ENCODE data around the gene KRT8.
A peak's percentile ranks its signal among the peaks of the same experiment; 100 is the strongest.

Gene KRT8

GRCh38 chr12:52906191-52906601, 1.3 kb upstream of the KRT8 start:
- DNase-seq (ENCODE audit: low read depth, low spot score): no peak
- POLR2A ChIA-PET: no interaction called here
- CTCF ChIA-PET: interaction anchor here (1.0 to 3.3 kb wide), 4 partner anchors 10 to 74 kb away, joined by 3 to 27 read pairs (median 5); no protein-coding TSS in a partner anchor
- no peak overlapping the region for H3K4me3 ChIP-seq (ENCODE audit: low read depth, low read length)
- no peak for TF ChIP-seq CTCF (IDR thresholded peaks at IDR 0.05; ENCODE audit: insufficient read depth, low read length, missing control alignments)

GRCh38 chr12:52903855-52904508, 894 bp downstream of the KRT8 start:
- POLR2A ChIA-PET: no interaction called here
- TF ChIP-seq CTCF (IDR thresholded peaks at IDR 0.05; ENCODE audit: insufficient read depth, low read length, missing control alignments): no peak
- DNase-seq (ENCODE audit: low read depth, low spot score): no peak
- CTCF ChIA-PET: interaction anchor here (0.7 to 3.3 kb wide), 4 partner anchors 19 to 747 kb away, joined by 3 to 27 read pairs (median 6); no protein-coding TSS in a partner anchor
- no peak overlapping the region for H3K4me3 ChIP-seq (ENCODE audit: low read depth, low read length)

- DNase-seq (ENCODE audit: low read depth, low spot score): no peak
- peak overlapping the region; percentile 30 for H3K4me3 ChIP-seq (ENCODE audit: low read depth, low read length)
- CTCF ChIA-PET: interaction anchor here (1.6 to 11.7 kb wide), 5 partner anchors 16 to 747 kb away, joined by 3 to 194 read pairs (median 27); no protein-coding TSS in a partner anchor
- no peak for TF ChIP-seq CTCF (IDR thresholded peaks at IDR 0.05; ENCODE audit: insufficient read depth, low read length, missing control alignments)
- POLR2A ChIA-PET: no interaction called here
Measured at GRCh38 chr12:52903285-52903854, 1.5 kb downstream of the KRT8 start.

GRCh38 chr12:52901715-52902541, 2.9 kb downstream of the KRT8 start:
- POLR2A ChIA-PET: no interaction called here
- CTCF ChIA-PET: interaction anchor here (1.6 to 11.7 kb wide), 4 partner anchors 15 to 745 kb away, joined by 3 to 194 read pairs (median 34); no protein-coding TSS in a partner anchor
- no peak for TF ChIP-seq CTCF (IDR thresholded peaks at IDR 0.05; ENCODE audit: insufficient read depth, low read length, missing control alignments)

GRCh38 chr12:52900896-52901714, 3.8 kb downstream of the KRT8 start:
- CTCF ChIA-PET: interaction anchor here (2.1 to 11.7 kb wide), 3 partner anchors 14 to 80 kb away, joined by 13 to 194 read pairs (median 54); no protein-coding TSS in a partner anchor
- DNase-seq (ENCODE audit: low read depth, low spot score): no peak
- no peak overlapping the region for H3K4me3 ChIP-seq (ENCODE audit: low read depth, low read length)
- POLR2A ChIA-PET: no interaction called here
- no peak for TF ChIP-seq CTCF (IDR thresholded peaks at IDR 0.05; ENCODE audit: insufficient read depth, low read length, missing control alignments)

More at GRCh38 chr12:52901715-52902541, 2.9 kb downstream of the KRT8 start:
- DNase-seq (ENCODE audit: low read depth, low spot score): no peak
- H3K4me3 ChIP-seq (ENCODE audit: low read depth, low read length): no peak overlapping the region

Data from AG04449 (cell line).